Retinal pigment epithelial cell (primary cell): ENCODE data around the gene STIM1.

Experiments
- DNase-seq: peaks from one replicate; pipeline ENCODE4 v3.0.0-alpha.2; 2010; ENCODE audit warnings: low read depth
- H3K4me3 ChIP-seq: 2 replicates; pipeline ENCODE4 v1.5.1; 2011; ENCODE audit warnings: mild to moderate bottlenecking, low read length, control low read depth, moderate library complexity
- TF ChIP-seq, protein P1 (sequence below): conservative IDR thresholded peaks from 2 replicates; pipeline ENCODE4 v1.5.1; 2011; ENCODE audit warnings: low read depth, low read length, control low read depth, inconsistent platforms

The STIM1 gene

DNA sequence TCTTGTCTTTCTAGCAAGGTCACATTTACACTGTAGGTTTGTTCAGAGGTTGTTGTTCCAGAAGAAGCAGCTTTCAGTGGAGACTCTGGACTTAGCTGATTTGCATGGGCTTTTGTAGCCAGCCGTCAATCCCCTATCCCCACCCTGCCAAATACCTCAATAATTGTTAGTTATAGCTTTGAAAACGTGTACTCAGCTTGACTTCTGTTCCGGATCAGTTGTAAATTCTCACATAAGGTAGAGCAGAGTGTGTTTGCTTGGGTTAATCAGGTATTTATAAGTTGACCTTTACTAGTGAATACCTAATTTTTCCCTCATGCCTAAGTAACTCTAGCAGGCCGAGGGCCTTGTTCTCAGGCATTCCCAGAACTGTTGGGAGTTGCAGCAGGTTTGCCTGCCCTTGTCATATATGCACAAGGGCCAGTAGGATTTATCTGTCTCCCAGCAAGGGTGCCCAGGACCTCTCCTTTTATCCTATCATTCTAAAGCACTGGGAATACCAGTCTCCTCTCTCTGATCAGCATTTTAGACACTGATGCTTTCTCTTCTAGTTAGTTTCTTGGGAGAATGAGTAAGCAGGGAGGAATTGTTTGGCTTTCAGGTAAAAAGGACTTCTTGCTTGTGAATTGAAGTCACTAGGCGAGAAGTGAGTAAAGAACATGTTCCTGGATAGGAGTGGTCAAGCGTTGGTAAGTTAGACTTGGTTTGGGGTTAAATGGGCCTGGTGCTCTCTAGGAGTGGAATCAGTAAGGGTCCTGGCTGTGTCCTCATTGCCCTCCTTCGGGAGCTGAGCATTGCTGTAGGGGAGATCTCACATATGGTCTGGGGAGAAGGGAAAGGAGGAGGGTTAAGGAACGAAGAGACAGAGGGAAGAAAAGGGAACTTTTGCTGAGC is 22.1 kb downstream of the STIM1 start:
- no peak for DNase-seq
- TF ChIP-seq, protein P1, sequence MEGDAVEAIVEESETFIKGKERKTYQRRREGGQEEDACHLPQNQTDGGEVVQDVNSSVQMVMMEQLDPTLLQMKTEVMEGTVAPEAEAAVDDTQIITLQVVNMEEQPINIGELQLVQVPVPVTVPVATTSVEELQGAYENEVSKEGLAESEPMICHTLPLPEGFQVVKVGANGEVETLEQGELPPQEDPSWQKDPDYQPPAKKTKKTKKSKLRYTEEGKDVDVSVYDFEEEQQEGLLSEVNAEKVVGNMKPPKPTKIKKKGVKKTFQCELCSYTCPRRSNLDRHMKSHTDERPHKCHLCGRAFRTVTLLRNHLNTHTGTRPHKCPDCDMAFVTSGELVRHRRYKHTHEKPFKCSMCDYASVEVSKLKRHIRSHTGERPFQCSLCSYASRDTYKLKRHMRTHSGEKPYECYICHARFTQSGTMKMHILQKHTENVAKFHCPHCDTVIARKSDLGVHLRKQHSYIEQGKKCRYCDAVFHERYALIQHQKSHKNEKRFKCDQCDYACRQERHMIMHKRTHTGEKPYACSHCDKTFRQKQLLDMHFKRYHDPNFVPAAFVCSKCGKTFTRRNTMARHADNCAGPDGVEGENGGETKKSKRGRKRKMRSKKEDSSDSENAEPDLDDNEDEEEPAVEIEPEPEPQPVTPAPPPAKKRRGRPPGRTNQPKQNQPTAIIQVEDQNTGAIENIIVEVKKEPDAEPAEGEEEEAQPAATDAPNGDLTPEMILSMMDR: no peak
- no peak overlapping the region for H3K4me3 ChIP-seq

DNA sequence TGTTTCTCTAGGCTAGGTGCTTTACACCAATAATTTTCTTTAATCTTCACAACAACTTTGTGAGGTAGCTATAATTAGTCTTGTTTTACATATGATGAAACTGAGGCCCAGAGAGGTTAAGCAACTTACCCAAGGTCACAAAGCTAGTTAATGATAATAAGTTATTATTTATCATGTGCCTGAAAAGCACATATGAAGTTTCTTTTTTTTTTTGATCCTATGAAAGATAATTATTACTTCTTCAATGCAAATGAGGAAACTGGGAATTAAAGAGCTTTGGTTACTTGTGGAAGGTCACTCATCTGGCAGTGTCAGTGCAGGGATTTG is 22.8 kb downstream of the STIM1 start:
- no peak for DNase-seq
- TF ChIP-seq, protein P1: no peak
- no peak overlapping the region for H3K4me3 ChIP-seq

DNA sequence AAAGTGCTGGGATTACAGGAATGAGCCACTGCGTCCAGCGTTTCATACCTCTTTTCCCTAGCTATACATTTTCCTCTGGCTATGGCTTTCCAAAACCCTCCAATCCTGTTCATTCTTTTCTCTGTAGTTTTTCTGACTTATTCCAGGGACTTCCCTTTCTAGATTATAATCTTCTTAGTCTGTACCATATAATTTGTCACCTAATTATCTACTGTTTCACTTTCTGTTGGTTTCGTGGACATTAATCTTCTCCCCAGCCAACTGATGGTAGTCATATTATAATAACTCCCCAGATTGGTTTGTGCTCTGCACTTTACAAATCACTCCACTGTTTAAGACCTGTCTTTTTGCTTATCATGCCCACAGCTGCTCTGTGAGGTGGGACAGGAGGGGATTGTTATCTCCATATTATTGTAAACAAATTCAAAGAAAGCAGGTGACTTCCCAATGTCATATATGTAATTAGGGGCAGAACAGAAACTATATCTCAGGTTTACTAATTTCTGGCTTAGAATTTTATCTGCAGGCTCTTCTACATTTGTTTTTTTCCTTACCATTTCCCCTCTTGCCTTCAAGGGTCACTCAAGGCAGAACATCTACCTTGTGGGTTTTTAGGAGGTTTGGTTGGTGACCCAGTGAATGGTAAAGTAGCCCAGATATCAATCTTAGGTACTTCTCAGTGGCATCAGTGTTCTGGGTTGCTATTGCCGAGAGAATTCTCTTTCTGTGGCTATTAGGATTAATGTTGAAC is 23.9 kb downstream of the STIM1 start:
- DNase-seq: no peak
- no peak overlapping the region for H3K4me3 ChIP-seq
- TF ChIP-seq, protein P1: no peak

DNA sequence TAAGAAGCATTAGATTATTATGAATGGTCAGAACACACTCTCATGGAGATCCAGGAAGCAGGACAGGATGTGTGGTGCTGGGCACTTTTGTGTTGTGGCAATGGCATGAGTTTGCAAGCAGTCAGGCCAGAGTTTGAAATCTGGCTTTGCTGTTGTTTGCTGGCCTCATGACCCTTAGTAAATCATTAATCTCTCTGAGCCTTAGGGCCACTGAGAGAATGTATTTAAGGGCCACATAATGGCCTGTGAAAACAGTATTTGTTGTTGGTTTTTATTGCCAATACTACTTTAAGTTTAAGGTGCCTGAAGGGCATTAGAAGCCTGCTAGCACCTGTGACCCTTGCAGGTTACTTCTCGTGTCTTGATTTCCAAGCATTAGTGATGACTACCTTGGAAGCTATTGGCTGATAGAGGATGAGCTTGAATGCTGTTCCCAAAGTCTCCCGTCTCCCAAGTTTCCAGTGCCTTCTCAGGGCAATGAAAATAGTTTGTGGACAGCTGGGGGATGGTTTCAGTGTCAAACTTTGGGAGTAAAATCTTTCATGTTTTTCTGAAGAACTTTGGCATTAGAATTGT is 24.6 kb downstream of the STIM1 start:
- DNase-seq: no peak
- TF ChIP-seq, protein P1: no peak
- no peak overlapping the region for H3K4me3 ChIP-seq

DNA sequence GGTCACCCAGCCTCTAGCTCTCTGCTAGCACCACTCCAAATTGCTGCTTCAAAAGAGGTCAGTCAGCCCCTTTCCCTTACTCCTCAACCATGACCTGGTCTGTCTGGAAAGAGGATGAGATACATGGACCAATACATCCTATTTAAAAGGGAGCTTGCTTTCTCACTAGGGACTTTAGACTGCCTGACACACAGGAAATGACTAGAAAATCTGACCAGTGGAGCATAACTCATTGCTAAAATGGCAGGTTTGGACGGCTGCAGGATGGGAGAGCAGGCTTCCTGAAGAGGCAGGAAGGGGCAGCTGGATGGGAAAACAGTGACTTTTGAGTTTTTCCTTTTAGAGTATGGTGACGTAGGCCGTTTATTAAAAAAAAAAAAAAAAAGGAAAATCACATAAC is 25.3 kb downstream of the STIM1 start:
- TF ChIP-seq, protein P1: no peak
- no peak overlapping the region for H3K4me3 ChIP-seq
- no peak for DNase-seq

DNA sequence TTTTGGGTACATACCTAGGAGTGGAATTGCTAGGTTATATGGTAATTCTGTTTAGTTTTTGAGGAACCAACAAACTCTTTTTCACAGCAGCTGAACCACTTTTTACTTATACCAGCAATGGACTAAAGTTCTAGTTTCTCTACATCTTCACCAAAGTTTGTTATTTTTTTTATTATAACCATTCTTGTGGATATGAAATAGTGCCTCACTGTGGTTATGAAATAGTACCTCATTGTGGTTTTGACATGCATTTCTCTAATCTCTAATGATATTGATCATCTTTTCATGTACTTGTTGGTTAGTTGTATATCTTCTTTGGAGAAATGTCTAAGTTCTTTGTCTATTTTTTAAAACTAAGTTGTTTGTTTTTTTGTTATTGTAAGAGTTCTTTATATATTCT is 27.2 kb downstream of the STIM1 start:
- DNase-seq: no peak
- TF ChIP-seq, protein P1: no peak
- H3K4me3 ChIP-seq: no peak overlapping the region
